MV-4-11 (cell line): ENCODE results near the gene TFB1M.

ENCODE experiments used
- DNase-seq: peaks from one replicate; lab custom pipeline; 2025; lab: John Stamatoyannopoulos, UW

The TFB1M gene

GRCh38 chr6:155263373-155264063, 50.8 kb downstream of the TFB1M start, which contains the start of gene CLDN20:
Gene CLDN20, plus strand, starts transcription at chr6:155264013. Its CDS starts 11,707 bp downstream, at chr6:155275720.
- no peak for DNase-seq

GRCh38 chr6:155262655-155263054, 51.6 kb downstream of the TFB1M start:
- no peak for DNase-seq

- no peak for DNase-seq
Measured at GRCh38 chr6:155261111-155261900, 53.0 kb downstream of the TFB1M start.

- no peak for DNase-seq
Measured at GRCh38 chr6:155260686-155261085, 53.6 kb downstream of the TFB1M start.

- no peak for DNase-seq
Measured at GRCh38 chr6:155259897-155260296, 54.4 kb downstream of the TFB1M start.

GRCh38 chr6:155259204-155259603, 55.1 kb downstream of the TFB1M start:
- DNase-seq: no peak

- no peak for DNase-seq
Measured at GRCh38 chr6:155257796-155258195, 56.5 kb downstream of the TFB1M start.

- DNase-seq: no peak
Measured at GRCh38 chr6:155256122-155256795, 58.0 kb downstream of the TFB1M start.

GRCh38 chr6:155254139-155254538, 60.1 kb downstream of the TFB1M start:
- no peak for DNase-seq

- DNase-seq: no peak
Measured at GRCh38 chr6:155253337-155253736, 60.9 kb downstream of the TFB1M start.

GRCh38 chr6:155252581-155252980, 61.7 kb downstream of the TFB1M start:
- no peak for DNase-seq

- DNase-seq: no peak
Measured at GRCh38 chr6:155250701-155251381, 63.4 kb downstream of the TFB1M start.

- DNase-seq: no peak
Measured at GRCh38 chr6:155248008-155249001, 66.0 kb downstream of the TFB1M start.

GRCh38 chr6:155247618-155248007, 66.7 kb downstream of the TFB1M start:
- DNase-seq: no peak

GRCh38 chr6:155246825-155247224, 67.5 kb downstream of the TFB1M start:
- no peak for DNase-seq

- DNase-seq: peak; percentile 54
Measured at GRCh38 chr6:155245831-155246230, 68.5 kb downstream of the TFB1M start.

- DNase-seq: no peak
Measured at GRCh38 chr6:155245193-155245592, 69.1 kb downstream of the TFB1M start.

GRCh38 chr6:155244434-155244833, 69.8 kb downstream of the TFB1M start:
- DNase-seq: no peak

GRCh38 chr6:155241966-155242365, 72.3 kb downstream of the TFB1M start:
- DNase-seq: no peak

GRCh38 chr6:155240905-155241600, 73.2 kb downstream of the TFB1M start:
- DNase-seq: no peak
